ENCODE data around the gene UNC13B.

GRCh38 chr9:35366627-35367026, 204.8 kb downstream of the UNC13B start:
- TF ChIP-seq CTCF (IDR thresholded peaks at IDR 0.05) (no peak), TEAD4 (CRISPR knock-in tag; IDR thresholded peaks at IDR 0.05) (no peak), USF2 (CRISPR knock-in tag; IDR thresholded peaks at IDR 0.05) (no peak), ZBTB21 (CRISPR knock-in tag; IDR thresholded peaks at IDR 0.05; ENCODE audit: borderline replicate concordance) (no peak), ZNF317 (CRISPR knock-in tag; IDR thresholded peaks at IDR 0.05; ENCODE audit: borderline replicate concordance, low read depth) (no peak), NR2C2 (CRISPR knock-in tag; IDR thresholded peaks at IDR 0.05) (no peak), JUN (CRISPR knock-in tag; IDR thresholded peaks at IDR 0.05) (no peak), FOXP4 (CRISPR knock-in tag; IDR thresholded peaks at IDR 0.05) (no peak), AR (CRISPR knock-in tag; IDR thresholded peaks at IDR 0.05) (no peak), ATF3 (CRISPR knock-in tag; conservative IDR thresholded peaks at IDR 0.05) (no peak), CDX4 (CRISPR knock-in tag; IDR thresholded peaks at IDR 0.05; ENCODE audit: borderline replicate concordance) (no peak), E2F4 (CRISPR knock-in tag; IDR thresholded peaks at IDR 0.05; ENCODE audit: borderline replicate concordance, low read depth) (no peak), IRF2 (CRISPR knock-in tag; IDR thresholded peaks at IDR 0.05; ENCODE audit: borderline replicate concordance, low read depth) (no peak), SP1 (CRISPR knock-in tag; conservative IDR thresholded peaks at IDR 0.05) (no peak)
